SK-MEL-5 (cell line): ENCODE measurements around the gene COL15A1. TPM values are rescaled to one million over a fixed set of nuclear protein-coding genes. Genes with fewer than 3 reads are reported as not detected.

Source experiments
- DNase-seq: peaks from one replicate; pipeline ENCODE4 v3.0.0-alpha.2; 2016; ENCODE audit warnings: low read depth, low spot score
- in situ Hi-C: cut with HindIII; loops from 2 replicates; pipeline ENCODE4 v1.10.0; 2016; ENCODE audit warnings: low sequenced_read_pairs, high pct_unique_total_duplicates, low pct_unique_long_range_greater_than_20kb
- total RNA-seq: library from RNA; depleted of rRNA; stranded (reverse); fragments of >200 nt; shearing (Covaris generic); gene quantifications from 2 replicates; pipeline ENCODE4 v1.2.3, GENCODE V29; 2014; rRNA removed

Gene COL15A1
- total RNA-seq, 1 experiment from 2014 or later: 0.77 TPM

GRCh38 chr9:99113414-99114048, 169.8 kb downstream of the COL15A1 start:
- no peak for DNase-seq
- in situ Hi-C loops: no loop called here

- in situ Hi-C loops: no loop called here
- no peak for DNase-seq
These were observed 170.3 kb downstream of the COL15A1 start for GRCh38 chr9:99114049-99114440.

GRCh38 chr9:99114846-99115500, 171.3 kb downstream of the COL15A1 start:
- peak; percentile 97 for DNase-seq
- in situ Hi-C loops: no loop called here

GRCh38 chr9:99116003-99116411, 172.3 kb downstream of the COL15A1 start:
- in situ Hi-C loops: no loop called here

GRCh38 chr9:99118782-99119466, 175.2 kb downstream of the COL15A1 start:
- no peak for DNase-seq
- in situ Hi-C loops: no loop called here

More at GRCh38 chr9:99116003-99116411, 172.3 kb downstream of the COL15A1 start:
- peak; percentile 49 for DNase-seq

GRCh38 chr9:99119976-99120655, 176.4 kb downstream of the COL15A1 start:
- in situ Hi-C loops: no loop called here
- no peak for DNase-seq

Other genes starting within 250 kb of the COL15A1 start
- gene GABBR2, start 235.0 kb upstream of the COL15A1 start, total RNA-seq: 0.29 and 0.50 TPM in 2 replicates
- gene ANKS6, start 147.4 kb upstream of the COL15A1 start, total RNA-seq: 16.4 and 16.9 TPM in 2 replicates
- 33.8 and 34.7 TPM in 2 replicates for gene GALNT12, start 136.2 kb upstream of the COL15A1 start, total RNA-seq
- gene TGFBR1, start 161.2 kb downstream of the COL15A1 start, total RNA-seq: 122 and 131 TPM in 2 replicates